Measurements from ENCODE around the gene WIPF1.

WIPF1 gene

GRCh38 chr2:174631009-174631981 is 33.7 kb upstream of the WIPF1 start:
- FAIRE-seq (peak; percentile 72), DNase-seq (ENCODE audit: insufficient read length, low spot score) (no peak)
- no peak for TF ChIP-seq POLR2A (IDR thresholded peaks at IDR 0.05; ENCODE audit: low read depth, low read length)

GRCh38 chr2:174630107-174630506 is 32.5 kb upstream of the WIPF1 start:
- FAIRE-seq (no peak), DNase-seq (ENCODE audit: insufficient read length, low spot score) (no peak)
- no peak for TF ChIP-seq POLR2A (IDR thresholded peaks at IDR 0.05; ENCODE audit: low read depth, low read length)

GRCh38 chr2:174629506-174629905 is 31.9 kb upstream of the WIPF1 start:
- FAIRE-seq (no peak), DNase-seq (ENCODE audit: insufficient read length, low spot score) (no peak)
- no peak for TF ChIP-seq POLR2A (IDR thresholded peaks at IDR 0.05; ENCODE audit: low read depth, low read length)

GRCh38 chr2:174628528-174629169 is 31.0 kb upstream of the WIPF1 start:
- no peak for FAIRE-seq
- no peak for TF ChIP-seq POLR2A (IDR thresholded peaks at IDR 0.05; ENCODE audit: low read depth, low read length)
- DNase-seq (ENCODE audit: insufficient read length, low spot score) = no peak

- no peak for DNase-seq (ENCODE audit: insufficient read length, low spot score)
- FAIRE-seq = no peak
- TF ChIP-seq POLR2A (IDR thresholded peaks at IDR 0.05; ENCODE audit: low read depth, low read length) = no peak
These were observed 29.6 kb upstream of the WIPF1 start for GRCh38 chr2:174627216-174627615.

GRCh38 chr2:174624895-174625430 is 27.4 kb upstream of the WIPF1 start:
- FAIRE-seq (no peak), DNase-seq (ENCODE audit: insufficient read length, low spot score) (no peak)
- no peak for TF ChIP-seq POLR2A (IDR thresholded peaks at IDR 0.05; ENCODE audit: low read depth, low read length)

GRCh38 chr2:174623690-174624089 is 26.1 kb upstream of the WIPF1 start:
- no peak for TF ChIP-seq POLR2A (IDR thresholded peaks at IDR 0.05; ENCODE audit: low read depth, low read length)
- DNase-seq (ENCODE audit: insufficient read length, low spot score) = no peak
- FAIRE-seq = no peak

GRCh38 chr2:174623106-174623637 is 25.6 kb upstream of the WIPF1 start:
- no peak for DNase-seq (ENCODE audit: insufficient read length, low spot score)
- no peak for FAIRE-seq
- TF ChIP-seq POLR2A (IDR thresholded peaks at IDR 0.05; ENCODE audit: low read depth, low read length) = no peak

- DNase-seq (ENCODE audit: insufficient read length, low spot score) = no peak
- FAIRE-seq = no peak
- no peak for TF ChIP-seq POLR2A (IDR thresholded peaks at IDR 0.05; ENCODE audit: low read depth, low read length)
These were observed 23.7 kb upstream of the WIPF1 start for GRCh38 chr2:174621323-174621722.

- DNase-seq (ENCODE audit: insufficient read length, low spot score) (no peak), FAIRE-seq (no peak)
- no peak for TF ChIP-seq POLR2A (IDR thresholded peaks at IDR 0.05; ENCODE audit: low read depth, low read length)
These were observed 20.6 kb upstream of the WIPF1 start for GRCh38 chr2:174618179-174618578.

- FAIRE-seq (peak; percentile 65), DNase-seq (ENCODE audit: insufficient read length, low spot score) (no peak)
- no peak for TF ChIP-seq POLR2A (IDR thresholded peaks at IDR 0.05; ENCODE audit: low read depth, low read length)
These were observed 20.1 kb upstream of the WIPF1 start for GRCh38 chr2:174617718-174618117.

- no peak for FAIRE-seq
- no peak for DNase-seq (ENCODE audit: insufficient read length, low spot score)
- no peak for TF ChIP-seq POLR2A (IDR thresholded peaks at IDR 0.05; ENCODE audit: low read depth, low read length)
These were observed 19.5 kb upstream of the WIPF1 start for GRCh38 chr2:174617120-174617519.

GRCh38 chr2:174615871-174616436 is 18.4 kb upstream of the WIPF1 start:
- DNase-seq (ENCODE audit: insufficient read length, low spot score) = no peak
- FAIRE-seq = peak; percentile 36
- TF ChIP-seq POLR2A (IDR thresholded peaks at IDR 0.05; ENCODE audit: low read depth, low read length) = no peak

GRCh38 chr2:174614261-174614660 is 16.7 kb upstream of the WIPF1 start:
- TF ChIP-seq POLR2A (IDR thresholded peaks at IDR 0.05; ENCODE audit: low read depth, low read length) = no peak
- FAIRE-seq = no peak
- no peak for DNase-seq (ENCODE audit: insufficient read length, low spot score)

Data from H54 (cell line).